Lower lobe of right lung (tissue), 2 donors: ENCODE results near the gene FHIT. TPM values are rescaled to one million over a fixed set of nuclear protein-coding genes. Genes with fewer than 3 reads are reported as not detected.

Source experiments
- ATAC-seq, 2 donors: fragments of 200-7000 bp; cut with Tn5 transposase; one replicate each; pipeline ENCODE4 v1.9.1; 2020 to 2022; ENCODE audit warnings: mild to moderate bottlenecking in 2 of 2, moderate library complexity in 2 of 2
- DNase-seq: peaks from one replicate; pipeline ENCODE4 v3.0.0-alpha.2; 2020
- H3K27ac ChIP-seq: fragments of 200-600 bp; one replicate; pipeline ENCODE4 v1.8.0; 2022
- H3K27me3 ChIP-seq: fragments of 200-600 bp; one replicate; pipeline ENCODE4 v1.8.0; 2022; ENCODE audit warnings: low read depth
- H3K36me3 ChIP-seq: fragments of 200-600 bp; one replicate; pipeline ENCODE4 v1.8.0; 2022; ENCODE audit warnings: mild to moderate bottlenecking
- H3K4me1 ChIP-seq: fragments of 200-600 bp; one replicate; pipeline ENCODE4 v1.8.0; 2022
- H3K4me3 ChIP-seq: fragments of 200-600 bp; one replicate; pipeline ENCODE4 v1.8.0; 2022; ENCODE audit warnings: mild to moderate bottlenecking
- H3K9me3 ChIP-seq: fragments of 200-600 bp; one replicate; pipeline ENCODE4 v1.8.0; 2022
- intact Hi-C: fragments of 100-400 bp; cut with DNase I; formaldehyde crosslinking; loops from one replicate; pipeline ENCODE4 v1.11.0; 2022
- total RNA-seq: library from RNA; stranded (reverse); fragmentation: NEBNext Ultra II Directional; extraction: Animal tissue kit (Norgen Biotek cat#: 25700); gene quantifications from one replicate; pipeline ENCODE4 v1.2.1, GENCODE V29; 2021
- TF ChIP-seq, protein P1 (sequence below): fragments of 200-600 bp; IDR thresholded peaks from one replicate; pipeline ENCODE4 v1.8.0; 2022; ENCODE audit warnings: antibody characterized with exemption, mild to moderate bottlenecking
- donor health status: DM: no; HTN: yes; CAD: no; lungs with severe emphysema.

FHIT gene
- total RNA-seq, 1 donor from 2014 or later: 10.3 TPM

DNA sequence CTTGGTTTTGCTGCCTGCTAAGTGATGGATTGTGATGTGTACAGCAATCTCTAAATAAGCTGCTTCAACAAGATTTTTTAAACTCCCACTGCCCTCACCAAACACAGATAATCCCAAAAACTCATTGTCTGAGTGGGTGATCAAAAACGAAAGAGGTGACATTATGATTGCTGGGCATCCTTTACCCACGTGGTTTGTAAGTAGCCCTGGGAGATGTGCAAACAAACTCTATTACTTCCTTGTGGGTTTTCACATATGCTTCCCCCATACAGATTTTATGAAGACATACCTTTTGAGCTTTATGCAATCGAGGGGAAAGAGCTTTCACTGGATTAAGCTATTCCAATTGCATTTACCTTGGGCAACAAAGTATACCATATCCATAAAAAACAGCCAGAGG lies 1000.4 kb downstream of the FHIT start:
- intact Hi-C loops: no loop called here
- no peak for DNase-seq
- TF ChIP-seq, protein P1, sequence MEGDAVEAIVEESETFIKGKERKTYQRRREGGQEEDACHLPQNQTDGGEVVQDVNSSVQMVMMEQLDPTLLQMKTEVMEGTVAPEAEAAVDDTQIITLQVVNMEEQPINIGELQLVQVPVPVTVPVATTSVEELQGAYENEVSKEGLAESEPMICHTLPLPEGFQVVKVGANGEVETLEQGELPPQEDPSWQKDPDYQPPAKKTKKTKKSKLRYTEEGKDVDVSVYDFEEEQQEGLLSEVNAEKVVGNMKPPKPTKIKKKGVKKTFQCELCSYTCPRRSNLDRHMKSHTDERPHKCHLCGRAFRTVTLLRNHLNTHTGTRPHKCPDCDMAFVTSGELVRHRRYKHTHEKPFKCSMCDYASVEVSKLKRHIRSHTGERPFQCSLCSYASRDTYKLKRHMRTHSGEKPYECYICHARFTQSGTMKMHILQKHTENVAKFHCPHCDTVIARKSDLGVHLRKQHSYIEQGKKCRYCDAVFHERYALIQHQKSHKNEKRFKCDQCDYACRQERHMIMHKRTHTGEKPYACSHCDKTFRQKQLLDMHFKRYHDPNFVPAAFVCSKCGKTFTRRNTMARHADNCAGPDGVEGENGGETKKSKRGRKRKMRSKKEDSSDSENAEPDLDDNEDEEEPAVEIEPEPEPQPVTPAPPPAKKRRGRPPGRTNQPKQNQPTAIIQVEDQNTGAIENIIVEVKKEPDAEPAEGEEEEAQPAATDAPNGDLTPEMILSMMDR: no peak
- Histone ChIP-seq H3K9me3 (no peaks in the 10 kb centered on the region), H3K27me3 (no peaks in the 10 kb centered on the region), H3K27ac (no peak overlapping the region), H3K4me3 (no peak overlapping the region), H3K4me1 (no peaks in the 10 kb centered on the region), H3K36me3 (no peaks in the 10 kb centered on the region)
- ATAC-seq: no peak

DNA sequence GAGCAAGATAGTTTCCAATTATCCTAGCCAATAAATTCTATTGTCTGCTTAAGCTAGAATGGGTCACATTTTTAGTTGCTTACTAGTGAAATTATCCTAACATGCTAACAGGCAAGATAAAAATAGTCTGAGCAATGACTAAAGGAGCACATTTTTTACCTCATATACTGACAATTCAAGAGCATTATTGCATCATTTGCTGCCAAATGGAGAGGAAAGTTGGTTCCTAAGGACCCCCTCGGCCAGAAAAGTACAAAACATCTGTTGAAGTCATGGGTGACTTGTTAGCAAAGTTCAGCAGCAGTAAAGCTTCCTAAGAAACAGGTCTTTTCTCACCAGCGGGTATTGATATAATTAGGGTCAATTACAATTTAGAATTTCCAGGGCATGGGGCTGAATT lies 1001.0 kb downstream of the FHIT start:
- H3K4me3 ChIP-seq: no peak overlapping the region
- H3K36me3 ChIP-seq: no peaks in the 10 kb centered on the region
- intact Hi-C loops: no loop called here
- ATAC-seq (no peak), DNase-seq (no peak)
- TF ChIP-seq, protein P1: no peak
- no peaks in the 10 kb centered on the region for H3K9me3 ChIP-seq
- no peaks in the 10 kb centered on the region for H3K27me3 ChIP-seq
- no peak overlapping the region for H3K27ac ChIP-seq
- H3K4me1 ChIP-seq: no peaks in the 10 kb centered on the region

DNA sequence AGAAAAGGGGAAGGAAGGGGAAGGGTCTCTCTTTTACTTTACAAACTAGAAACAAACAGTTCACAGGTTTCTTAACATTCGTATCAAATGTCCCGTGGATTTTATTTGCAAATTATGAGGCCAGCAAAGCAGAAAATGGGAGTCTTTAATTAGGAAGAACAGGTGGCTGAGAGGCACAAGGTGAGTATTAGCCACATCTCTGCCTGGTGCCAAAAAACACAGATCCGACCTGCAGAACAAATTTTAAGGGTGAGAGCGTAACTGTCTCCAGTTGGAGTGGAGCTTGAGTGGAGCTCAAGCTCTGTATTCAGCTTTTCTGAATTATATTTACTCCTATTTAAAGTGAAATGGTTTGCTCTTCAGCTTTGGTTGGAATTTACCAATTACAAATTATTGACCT lies 1004.9 kb downstream of the FHIT start:
- no peaks in the 10 kb centered on the region for H3K4me1 ChIP-seq
- no peak overlapping the region for H3K4me3 ChIP-seq
- TF ChIP-seq, protein P1: no peak
- H3K9me3 ChIP-seq: no peaks in the 10 kb centered on the region
- H3K36me3 ChIP-seq: no peaks in the 10 kb centered on the region
- ATAC-seq (no peak), DNase-seq (no peak)
- H3K27ac ChIP-seq: no peak overlapping the region
- intact Hi-C loops: no loop called here
- H3K27me3 ChIP-seq: no peaks in the 10 kb centered on the region

DNA sequence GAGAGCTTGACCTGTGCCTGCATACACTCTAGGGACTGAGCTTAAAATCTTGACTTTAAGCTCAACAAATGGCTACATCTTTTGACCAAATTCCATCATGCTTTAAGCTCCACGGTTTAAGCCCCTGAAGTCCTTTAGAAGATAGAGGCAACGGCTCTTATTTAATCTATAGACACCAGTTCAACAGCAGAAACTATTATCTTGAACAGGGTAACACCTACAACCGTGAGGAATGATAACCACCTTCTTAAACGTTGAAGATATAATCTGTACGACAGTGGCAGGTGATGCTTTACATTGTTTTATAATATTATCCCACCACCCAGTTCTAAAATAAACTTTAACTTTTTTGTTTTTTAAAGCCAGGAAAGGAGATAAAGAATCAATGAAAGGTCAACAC lies 1007.8 kb downstream of the FHIT start:
- TF ChIP-seq, protein P1: no peak
- DNase-seq (no peak), ATAC-seq (no peak)
- no peak overlapping the region for H3K27ac ChIP-seq
- no peaks in the 10 kb centered on the region for H3K9me3 ChIP-seq
- H3K4me1 ChIP-seq: no peaks in the 10 kb centered on the region
- no peaks in the 10 kb centered on the region for H3K27me3 ChIP-seq
- H3K36me3 ChIP-seq: no peaks in the 10 kb centered on the region
- intact Hi-C loops: no loop called here
- H3K4me3 ChIP-seq: no peak overlapping the region

DNA sequence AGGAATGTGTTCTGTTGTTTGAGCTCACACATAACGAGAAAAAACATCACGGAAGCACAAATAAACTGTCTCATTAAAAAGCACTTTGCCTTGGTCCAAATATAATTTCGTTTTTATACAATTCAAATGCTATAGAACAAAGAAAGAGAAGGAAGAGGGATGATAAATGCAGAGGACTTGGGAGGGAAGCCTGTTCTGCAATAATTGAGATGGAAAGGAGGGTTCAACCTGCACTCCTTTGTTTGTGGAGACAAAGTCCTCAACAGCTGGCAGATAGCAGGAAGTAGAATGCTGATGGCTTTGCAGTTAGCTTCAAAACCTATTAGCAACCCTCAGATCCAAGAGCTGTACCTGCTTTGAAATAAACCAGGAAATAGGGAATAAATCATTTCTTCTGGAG lies 1010.8 kb downstream of the FHIT start:
- Histone ChIP-seq H3K36me3 (no peaks in the 10 kb centered on the region), H3K9me3 (no peaks in the 10 kb centered on the region), H3K27me3 (no peaks in the 10 kb centered on the region), H3K27ac (no peak overlapping the region), H3K4me3 (no peak overlapping the region), H3K4me1 (no peaks in the 10 kb centered on the region)
- DNase-seq (no peak), ATAC-seq (no peak)
- TF ChIP-seq, protein P1: no peak
- intact Hi-C loops: no loop called here

DNA sequence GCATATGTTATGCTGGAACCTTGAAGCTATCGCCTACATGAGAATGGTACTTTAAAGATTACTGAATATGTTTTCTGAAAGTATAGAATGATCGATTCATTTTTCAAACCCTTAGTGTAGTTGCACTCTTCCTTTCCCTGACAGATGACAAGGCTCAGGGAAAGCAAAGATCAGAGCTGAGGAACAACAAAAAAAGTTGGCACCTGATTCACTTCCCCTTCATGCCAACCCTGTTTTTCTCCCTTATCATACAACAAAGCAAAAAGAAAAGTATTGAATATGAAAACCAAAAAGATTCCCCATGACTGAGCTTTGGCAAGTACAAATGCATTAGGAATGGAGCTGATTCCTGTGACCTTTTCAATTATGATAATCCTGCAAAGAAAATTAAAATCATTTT lies 1012.7 kb downstream of the FHIT start:
- no peaks in the 10 kb centered on the region for H3K4me1 ChIP-seq
- intact Hi-C loops: no loop called here
- DNase-seq: no peak

More for the DNA sequence above, 1012.7 kb downstream of the FHIT start:
- Histone ChIP-seq H3K4me3 (no peak overlapping the region), H3K27me3 (no peaks in the 10 kb centered on the region), H3K9me3 (no peaks in the 10 kb centered on the region), H3K27ac (no peak overlapping the region), H3K36me3 (no peaks in the 10 kb centered on the region)
- TF ChIP-seq, protein P1: no peak
- ATAC-seq: no peak
